Neural cell (in vitro differentiated cells): Measurements from ENCODE around the gene FGG. TPM values are rescaled to one million over a fixed set of nuclear protein-coding genes. Genes with fewer than 3 reads are reported as not detected.

ENCODE experiments used
- H2AFZ ChIP-seq: fragments of 200-600, 300-800 bp; sonication (generic), shearing (Covaris generic); 2 replicates; pipeline ENCODE4 v1.6.0; 2014; ENCODE audit warnings: low read depth, mild to moderate bottlenecking, antibody characterized with exemption, low read length, moderate library complexity
- H3F3A ChIP-seq: fragments of 200-600 bp; shearing (Covaris generic); 2 replicates; pipeline ENCODE4 v1.6.1; 2016; ENCODE audit warnings: mild to moderate bottlenecking, moderate library complexity, mixed read lengths, antibody characterized with exemption, low read length; ENCODE audit not compliant: insufficient read depth, poor library complexity, severe bottlenecking
- H3K27ac ChIP-seq: fragments of 200-600, 300-800 bp; sonication (generic), shearing (Covaris generic); 2 replicates; pipeline ENCODE4 v1.5.1; 2014; ENCODE audit warnings: mild to moderate bottlenecking, low read length, moderate library complexity
- H3K27me3 ChIP-seq: fragments of 300-800, 200-600 bp; sonication (generic), shearing (Covaris generic); 2 replicates; pipeline ENCODE4 v1.6.0; 2014; ENCODE audit warnings: mild to moderate bottlenecking, low read depth, low read length, moderate library complexity; ENCODE audit not compliant: insufficient read depth
- H3K36me3 ChIP-seq: fragments of 300-800, 200-600 bp; sonication (generic), shearing (Covaris generic); 2 replicates; pipeline ENCODE4 v1.5.1; 2014; ENCODE audit warnings: mild to moderate bottlenecking, antibody characterized with exemption, low read length, moderate library complexity; ENCODE audit not compliant: insufficient read depth
- H3K4me2 ChIP-seq: fragments of 300-800, 200-600 bp; sonication (generic), shearing (Covaris generic); 2 replicates; pipeline ENCODE4 v1.6.0; 2014; ENCODE audit warnings: mild to moderate bottlenecking, low read length
- H3K4me3 ChIP-seq: fragments of 300-800, 200-600 bp; sonication (generic), shearing (Covaris generic); 2 replicates; pipeline ENCODE4 v1.5.1; 2014; ENCODE audit warnings: mild to moderate bottlenecking, low read length, moderate library complexity
- H3K79me2 ChIP-seq: fragments of 200-600 bp; shearing (Covaris generic); replicated peaks from 2 replicates; pipeline ENCODE4 v1.6.0; 2014; ENCODE audit warnings: mild to moderate bottlenecking, low read length, moderate library complexity; ENCODE audit not compliant: insufficient read depth
- H3K9ac ChIP-seq: fragments of 300-800, 200-600 bp; sonication (generic), shearing (Covaris generic); 2 replicates; pipeline ENCODE4 v1.6.1; 2016; ENCODE audit warnings: mild to moderate bottlenecking, low read length, mixed read lengths
- H3K9me2 ChIP-seq: fragments of 200-600 bp; shearing (Covaris generic); 2 replicates; pipeline ENCODE4 v1.6.1; 2016; ENCODE audit warnings: mild to moderate bottlenecking, low read length, mixed read lengths; ENCODE audit not compliant: insufficient read depth
- H3K9me3 ChIP-seq: fragments of 200-600, 300-800 bp; sonication (generic), shearing (Covaris generic); 2 replicates; pipeline ENCODE4 v1.6.1; 2016; ENCODE audit warnings: mild to moderate bottlenecking, mixed run types, low read length, moderate library complexity, mixed read lengths
- H4K20me1 ChIP-seq: fragments of 200-600 bp; shearing (Covaris generic); 2 replicates; pipeline ENCODE4 v1.6.1; 2016; ENCODE audit warnings: mild to moderate bottlenecking, mixed run types; ENCODE audit not compliant: insufficient read depth
- EP300 ChIP-seq: fragments of 450-650 bp; conservative IDR thresholded peaks from 2 replicates; pipeline ENCODE4 v1.6.1; 2014; ENCODE audit warnings: antibody characterized with exemption, mild to moderate bottlenecking, moderate library complexity; ENCODE audit not compliant: poor library complexity, severe bottlenecking
- EZH2 ChIP-seq: fragments of 200-600, 300-800 bp; shearing (Covaris generic), sonication (generic); IDR thresholded peaks from 2 replicates; pipeline ENCODE4 v1.6.1; 2014; ENCODE audit warnings: antibody characterized with exemption, low read length, borderline replicate concordance, mild to moderate bottlenecking; ENCODE audit not compliant: insufficient read depth, poor library complexity, severe bottlenecking
- MXI1 ChIP-seq: fragments of 450-650 bp; conservative IDR thresholded peaks from 2 replicates; pipeline ENCODE4 v1.6.1; 2014; ENCODE audit warnings: antibody characterized with exemption, mild to moderate bottlenecking; ENCODE audit not compliant: poor library complexity, severe bottlenecking
- POLR2AphosphoS5 ChIP-seq: IDR thresholded peaks from 2 replicates; pipeline ENCODE4 v1.6.1; 2012
- RAD21 ChIP-seq: fragments of 450-650 bp; conservative IDR thresholded peaks from 2 replicates; pipeline ENCODE4 v1.6.1; 2014; ENCODE audit warnings: antibody characterized with exemption, mild to moderate bottlenecking, moderate library complexity
- REST ChIP-seq: IDR thresholded peaks from 2 replicates; pipeline ENCODE4 v1.6.1; 2012; ENCODE audit warnings: borderline replicate concordance
- SMC3 ChIP-seq: fragments of 450-650 bp; conservative IDR thresholded peaks from 2 replicates; pipeline ENCODE4 v1.6.1; 2014; ENCODE audit warnings: antibody characterized with exemption, mild to moderate bottlenecking, moderate library complexity; ENCODE audit not compliant: poor library complexity
- TAF1 ChIP-seq: IDR thresholded peaks from 2 replicates; pipeline ENCODE4 v1.6.1; 2012; ENCODE audit warnings: low read depth
- polyA plus RNA-seq: library from polyadenylated mRNA; depleted of rRNA; stranded (reverse); fragments of >200 nt; gene quantifications from 2 replicates; pipeline ENCODE4 v1.2.3, GENCODE V29; 2014
- TF ChIP-seq, protein P1 (sequence below): fragments of 450-650 bp; IDR thresholded peaks from 2 replicates; pipeline ENCODE4 v1.5.1; 2014; ENCODE audit warnings: antibody characterized with exemption, mild to moderate bottlenecking, moderate library complexity; ENCODE audit not compliant: poor library complexity, severe bottlenecking

Gene FGG
- polyA plus RNA-seq, 1 donor from 2014 or later, result not detected

DNA sequence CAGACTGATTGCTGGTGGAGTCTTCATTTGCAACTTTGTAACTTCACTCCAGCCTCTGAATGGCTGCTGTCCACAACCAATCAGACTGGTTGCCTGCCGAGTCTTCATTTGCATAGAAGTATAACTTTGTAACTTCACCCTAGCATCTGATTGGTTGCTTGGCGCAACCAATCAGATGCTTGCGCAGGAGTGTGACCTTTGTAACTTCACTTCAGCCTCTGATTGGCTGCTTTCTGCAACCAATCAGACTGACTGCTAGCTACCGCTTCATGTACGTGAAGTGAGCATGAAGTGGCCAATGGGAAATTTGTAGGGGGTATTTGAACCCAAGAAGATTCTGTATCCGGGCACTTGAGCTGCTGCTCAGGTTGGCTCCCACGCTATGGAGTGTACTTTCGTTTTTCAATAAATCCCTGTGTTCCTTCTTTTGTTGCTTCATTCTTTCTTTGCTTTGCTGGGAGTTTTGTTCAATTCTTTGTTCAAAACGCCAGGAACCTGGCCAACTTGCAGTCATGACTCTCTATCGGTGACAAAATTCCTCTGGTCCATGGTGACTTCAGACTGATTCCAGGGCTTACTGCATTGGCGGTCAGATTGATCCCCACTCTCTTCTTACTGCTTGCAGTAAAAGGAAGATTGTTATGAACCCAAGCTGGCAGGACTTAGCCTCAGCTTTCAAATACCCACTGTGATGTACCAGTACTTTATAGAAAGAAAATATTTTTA is 46.4 kb upstream of the FGG start:
- no peak overlapping the region for H3K4me3 ChIP-seq
- H3K27ac ChIP-seq, result no peak overlapping the region
- no peaks in the 10 kb centered on the region for H3K9me2 ChIP-seq
- TF ChIP-seq SMC3 (no peak), REST (no peak), MXI1 (no peak)
- TF ChIP-seq, protein P1, sequence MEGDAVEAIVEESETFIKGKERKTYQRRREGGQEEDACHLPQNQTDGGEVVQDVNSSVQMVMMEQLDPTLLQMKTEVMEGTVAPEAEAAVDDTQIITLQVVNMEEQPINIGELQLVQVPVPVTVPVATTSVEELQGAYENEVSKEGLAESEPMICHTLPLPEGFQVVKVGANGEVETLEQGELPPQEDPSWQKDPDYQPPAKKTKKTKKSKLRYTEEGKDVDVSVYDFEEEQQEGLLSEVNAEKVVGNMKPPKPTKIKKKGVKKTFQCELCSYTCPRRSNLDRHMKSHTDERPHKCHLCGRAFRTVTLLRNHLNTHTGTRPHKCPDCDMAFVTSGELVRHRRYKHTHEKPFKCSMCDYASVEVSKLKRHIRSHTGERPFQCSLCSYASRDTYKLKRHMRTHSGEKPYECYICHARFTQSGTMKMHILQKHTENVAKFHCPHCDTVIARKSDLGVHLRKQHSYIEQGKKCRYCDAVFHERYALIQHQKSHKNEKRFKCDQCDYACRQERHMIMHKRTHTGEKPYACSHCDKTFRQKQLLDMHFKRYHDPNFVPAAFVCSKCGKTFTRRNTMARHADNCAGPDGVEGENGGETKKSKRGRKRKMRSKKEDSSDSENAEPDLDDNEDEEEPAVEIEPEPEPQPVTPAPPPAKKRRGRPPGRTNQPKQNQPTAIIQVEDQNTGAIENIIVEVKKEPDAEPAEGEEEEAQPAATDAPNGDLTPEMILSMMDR, result no peak
- no peaks in the 10 kb centered on the region for H3K27me3 ChIP-seq
- no peaks in the 10 kb centered on the region for H3K79me2 ChIP-seq
- H3K9ac ChIP-seq, result no peak overlapping the region
- H3K4me2 ChIP-seq, result no peak overlapping the region
- no peaks in the 10 kb centered on the region for H3K9me3 ChIP-seq
- H3K36me3 ChIP-seq, result no peaks in the 10 kb centered on the region
- H3F3A ChIP-seq, result no peaks in the 10 kb centered on the region
- no peak overlapping the region for H2AFZ ChIP-seq
- H4K20me1 ChIP-seq, result no peaks in the 10 kb centered on the region

DNA sequence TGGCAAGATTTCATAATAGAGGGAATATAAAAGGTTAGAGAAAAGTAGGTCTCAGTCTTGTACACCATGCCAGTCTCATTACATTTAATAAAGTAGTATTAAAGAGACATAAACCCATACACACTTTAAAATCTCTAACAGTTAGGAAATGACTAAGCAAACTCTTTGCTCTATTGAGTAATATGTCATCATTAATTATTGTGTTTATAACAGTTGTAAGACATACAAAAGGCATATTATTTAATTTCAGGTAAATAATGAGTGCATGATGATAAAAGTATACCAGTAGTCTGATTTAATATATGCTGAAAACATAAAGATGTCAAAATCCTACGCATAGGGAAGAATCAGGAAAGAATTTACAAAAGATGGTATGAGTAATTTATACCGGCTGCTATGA is 31.0 kb upstream of the FGG start:
- Histone ChIP-seq H3K9ac (no peak overlapping the region), H3K4me2 (no peak overlapping the region), H3K27me3 (no peaks in the 10 kb centered on the region), H2AFZ (no peak overlapping the region), H3K9me3 (no peaks in the 10 kb centered on the region), H3K4me3 (no peak overlapping the region), H3K36me3 (no peaks in the 10 kb centered on the region), H3F3A (no peaks in the 10 kb centered on the region), H3K27ac (no peak overlapping the region), H3K79me2 (no peaks in the 10 kb centered on the region), H3K9me2 (no peaks in the 10 kb centered on the region), H4K20me1 (no peaks in the 10 kb centered on the region)
- TF ChIP-seq, protein P1, result no peak
- no peak for TF ChIP-seq EZH2
- no peak for TF ChIP-seq REST
- TF ChIP-seq MXI1, result no peak
- no peak for TF ChIP-seq SMC3
- no peak for TF ChIP-seq EP300
- TF ChIP-seq TAF1, result no peak
- TF ChIP-seq RAD21, result no peak
- TF ChIP-seq POLR2AphosphoS5, result no peak
